Panc1 (cell line): ENCODE results near the gene NFATC2. TPM values are rescaled to one million over a fixed set of nuclear protein-coding genes. Genes with fewer than 3 reads are reported as not detected.

Experiments used
- ATAC-seq: fragments of 200-7000 bp; cut with Tn5 transposase; 2 replicates; pipeline ENCODE4 v1.9.1; 2020; ENCODE audit warnings: mild to moderate bottlenecking, moderate library complexity
- BruUV-seq: library from RNA; stranded (reverse); fragments of 400-500 nt; replicated peaks from 2 replicates; lab custom pipeline; 2021; lab: Mats Ljungman, UMichigan
- CTCF ChIA-PET: fragments of 300-600 bp; sonication (Branson Sonifier 250); formaldehyde crosslinking; loops from one replicate; lab custom pipeline; 2022; ENCODE audit warnings: antibody characterized with exemption; lab: Charles Lee
- POLR2A ChIA-PET: fragments of 300-600 bp; sonication (Branson Sonifier 250); formaldehyde crosslinking; loops from one replicate; lab custom pipeline; 2022; ENCODE audit warnings: antibody characterized with exemption; lab: Charles Lee
- DNase-seq: peaks from one replicate; pipeline ENCODE4 v3.0.0-alpha.2; 2010; ENCODE audit warnings: low read depth, low spot score
- H3K27ac ChIP-seq: 2 replicates; pipeline ENCODE4 v1.5.1; 2011; ENCODE audit warnings: mild to moderate bottlenecking, low read length, inconsistent platforms
- H3K27me3 ChIP-seq: fragments of 200-500 bp; sonication (Bioruptor generic); 2 replicates; pipeline ENCODE4 v1.6.0; 2014; ENCODE audit warnings: low read length, inconsistent platforms; ENCODE audit not compliant: control insufficient read depth, insufficient read depth
- H3K36me3 ChIP-seq: fragments of 200-500 bp; sonication (Bioruptor generic); 2 replicates; pipeline ENCODE4 v1.5.1; 2014; ENCODE audit warnings: inconsistent platforms, mild to moderate bottlenecking, low read length, moderate library complexity; ENCODE audit not compliant: control insufficient read depth, insufficient read depth
- H3K4me1 ChIP-seq: 2 replicates; pipeline ENCODE4 v1.5.1; 2011; ENCODE audit warnings: inconsistent platforms, mild to moderate bottlenecking, low read length, moderate library complexity; ENCODE audit not compliant: control insufficient read depth, insufficient read depth
- H3K4me3 ChIP-seq, 2 experiments: 2 replicates each; pipeline ENCODE4 v1.5.1; 2011 to 2012; ENCODE audit warnings: low read depth in 2 of 2, low read length in 2 of 2, mild to moderate bottlenecking in 2 of 2, inconsistent platforms in 1 of 2, moderate library complexity in 1 of 2
- H3K9me3 ChIP-seq: fragments of 200-500 bp; sonication (Bioruptor generic); 2 replicates; pipeline ENCODE4 v1.5.1; 2014; ENCODE audit warnings: low read depth, mild to moderate bottlenecking, inconsistent platforms, low read length, moderate library complexity; ENCODE audit not compliant: control insufficient read depth, insufficient read depth
- CTCF ChIP-seq: fragments of 450-650 bp; IDR thresholded peaks from 2 replicates; pipeline ENCODE4 v1.5.1; 2017; ENCODE audit warnings: mild to moderate bottlenecking
- POLR2AphosphoS5 ChIP-seq: IDR thresholded peaks from 2 replicates; pipeline ENCODE4 v1.6.1; 2012; ENCODE audit warnings: mild to moderate bottlenecking, low read depth, low read length, moderate library complexity
- REST ChIP-seq, 2 experiments: IDR thresholded peaks; 2 replicates each; pipeline ENCODE4 v1.6.1; 2011 to 2012; ENCODE audit warnings: low read depth in 2 of 2, control low read depth in 1 of 2, low read length in 1 of 2, mild to moderate bottlenecking in 1 of 2, moderate library complexity in 1 of 2; ENCODE audit not compliant: insufficient read depth in 1 of 2
- SIN3A ChIP-seq: IDR thresholded peaks from 2 replicates; pipeline ENCODE4 v1.6.1; 2012; ENCODE audit warnings: low read depth, mild to moderate bottlenecking, low read length, moderate library complexity, borderline replicate concordance; ENCODE audit not compliant: insufficient read depth
- TCF7L2 ChIP-seq: IDR thresholded peaks from 2 replicates; pipeline ENCODE4 v1.6.1; 2011; ENCODE audit warnings: mild to moderate bottlenecking, low read depth, low read length, inconsistent platforms
- in situ Hi-C: cut with HindIII; loops from 2 replicates; pipeline ENCODE4 v1.10.0; 2016; ENCODE audit warnings: low sequenced_read_pairs, low pct_unique_long_range_greater_than_20kb
- intact Hi-C: fragments of 100-400 bp; cut with micrococcal nuclease; formaldehyde crosslinking; loops from one replicate; pipeline ENCODE4 v1.10.0; 2022; ENCODE audit not compliant: unreplicated experiment
- total RNA-seq: library from RNA; stranded (reverse); gene quantifications from one replicate; pipeline ENCODE4 v1.2.1, GENCODE V29; 2021; ENCODE audit not compliant: unreplicated experiment

NFATC2 gene
- total RNA-seq, 1 experiment from 2014 or later: 10.6 TPM

DNA sequence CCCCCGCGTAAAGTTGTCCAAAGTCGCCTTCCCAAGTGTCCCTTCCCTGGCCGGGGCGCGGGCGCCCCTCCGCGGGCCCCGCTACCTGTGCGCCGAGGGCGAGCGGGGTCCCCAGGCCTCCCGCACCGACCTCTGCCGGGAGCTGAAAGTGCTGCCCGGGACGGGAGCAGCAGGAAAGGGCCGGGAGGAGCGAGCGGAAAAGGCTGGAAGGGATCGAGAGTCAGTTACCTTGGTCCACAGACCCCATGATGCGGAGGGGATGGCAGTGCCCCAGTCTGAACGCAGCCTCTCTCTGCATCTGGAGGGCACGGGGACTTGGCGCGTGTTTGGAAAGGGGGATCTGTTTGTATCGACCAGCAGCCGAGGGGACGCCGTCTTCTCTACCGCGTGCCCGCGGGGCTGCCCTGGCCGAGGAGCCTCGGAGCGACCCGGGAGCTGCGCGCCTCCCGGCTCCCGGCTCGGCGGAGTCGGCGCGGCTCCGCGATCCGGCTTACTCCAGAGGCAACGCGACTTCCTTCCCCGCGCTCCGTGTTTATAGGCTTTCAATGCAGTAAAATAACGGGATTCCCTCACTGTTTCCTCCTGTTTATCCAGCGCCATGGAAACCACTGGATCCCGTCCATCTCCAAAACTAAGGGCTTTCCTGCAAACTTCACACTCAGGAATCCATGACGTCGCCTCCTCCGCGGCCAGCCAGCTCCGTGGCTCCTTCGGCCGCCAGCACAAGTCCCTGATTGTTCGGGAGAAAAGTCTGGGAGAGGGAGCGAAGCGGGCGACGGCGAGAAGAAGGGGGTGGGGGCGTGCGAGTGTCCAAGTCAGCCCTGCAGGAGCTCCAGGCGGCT is 20.0 kb upstream of the NFATC2 start:
- Histone ChIP-seq H3K9me3 (no peaks in the 10 kb centered on the region), H3K27me3 (no peaks in the 10 kb centered on the region), H3K36me3 (no peaks in the 10 kb centered on the region), H3K4me1 (peaks cover 36% of the 10 kb centered on the region), H3K4me3 (peak overlapping the region; percentile 53 to 92), H3K27ac (peak overlapping the region; percentile 93)
- DNase-seq (peak; percentile 55), ATAC-seq (peak; percentile 68)
- BruUV-seq: no TSS peak
- in situ Hi-C loops: no loop called here
- intact Hi-C loops: loop anchor here (10.0 kb wide), 1 partner anchor 108 kb away; no protein-coding TSS in a partner anchor
- ChIA-PET POLR2A (interaction anchor here (0.5 to 0.6 kb wide), 2 partner anchors 87 to 565 kb away, joined by 4 read pairs; no protein-coding TSS in a partner anchor), CTCF (interaction anchor here (0.7 to 1.2 kb wide), 4 partner anchors 8 to 177 kb away, joined by 3 to 5 read pairs (median 4); no protein-coding TSS in a partner anchor)
- TF ChIP-seq REST (IDR thresholded peaks at IDR 0.05; ENCODE audit: insufficient read depth in 1 of 2, low read depth in 2 of 2, low read length in 1 of 2) (0 out of 4 replicates have a peak, but pooled peaks of 1 of the 2 experiments have one; percentile 62), CTCF (peak; percentile 73), POLR2AphosphoS5 (peak; percentile 22; the same call in 1 of the 2 replicates), SIN3A (peak; percentile 67; the same call in 1 of the 2 replicates), TCF7L2 (no peak; the same call in 1 of the 2 replicates)

DNA sequence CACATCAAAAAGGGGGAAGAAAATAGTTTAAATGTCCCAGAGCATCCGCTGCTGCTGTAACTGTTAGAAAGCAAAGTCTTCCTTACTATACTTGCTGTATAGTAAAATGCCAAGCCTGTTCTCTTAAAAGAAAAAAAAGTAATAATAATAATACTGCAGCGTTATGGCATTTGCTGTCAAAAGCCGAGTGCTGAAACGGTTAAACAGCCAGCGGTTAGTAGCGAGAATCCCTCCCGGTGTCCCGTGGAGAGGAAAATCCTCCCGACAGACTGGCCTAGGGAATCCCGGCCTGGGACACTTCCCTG is 19.5 kb upstream of the NFATC2 start:
- CTCF ChIA-PET: interaction anchor here (0.7 kb wide), 2 partner anchors 48 to 75 kb away, joined by 3 read pairs; no protein-coding TSS in a partner anchor
- BruUV-seq: no TSS peak
- ATAC-seq: 0 out of 2 replicates have a peak, but pooled peaks have one; percentile 2

More for the DNA sequence above, 19.5 kb upstream of the NFATC2 start:
- Histone ChIP-seq H3K36me3 (no peaks in the 10 kb centered on the region), H3K9me3 (no peaks in the 10 kb centered on the region), H3K4me1 (peaks cover 36% of the 10 kb centered on the region), H3K4me3 (peak overlapping the region; percentile 53 to 92), H3K27me3 (no peaks in the 10 kb centered on the region), H3K27ac (peak overlapping the region; percentile 93)
- TF ChIP-seq REST (IDR thresholded peaks at IDR 0.05; ENCODE audit: insufficient read depth in 1 of 2, low read depth in 2 of 2, low read length in 1 of 2): 0 out of 4 replicates have a peak, but pooled peaks of 1 of the 2 experiments have one; percentile 12
- TF ChIP-seq TCF7L2: no peak
- in situ Hi-C loops: no loop called here
- POLR2A ChIA-PET: no interaction called here
- no peak for DNase-seq
- intact Hi-C loops: loop anchor here (10.0 kb wide), 1 partner anchor 107 kb away; no protein-coding TSS in a partner anchor
